ENCODE data around the gene GLRX3.

The GLRX3 gene

GRCh38 chr10:130137659-130138478 is 1.7 kb downstream of the GLRX3 start:
- Histone ChIP-seq H3K36me3 (ENCODE audit: control insufficient read depth in 5 of 5, insufficient read depth in 5 of 5, low read length in 5 of 5) (peaks cover 4 to 12% (median 5%) of the 10 kb centered on the region in 5 donors), H3K9me3 (ENCODE audit: control insufficient read depth in 5 of 5, low read length in 5 of 5) (no peaks in the 10 kb centered on the region), H3K27ac (ENCODE audit: low read depth, low read length) (peak overlapping the region; percentile 91), H3K4me1 (ENCODE audit: control insufficient read depth in 5 of 5, insufficient read depth in 5 of 5, low read length in 5 of 5) (peaks cover 2 to 33% (median 32%) of the 10 kb centered on the region in 5 donors), H3K27me3 (ENCODE audit: control insufficient read depth in 5 of 5, insufficient read depth in 4 of 5, low read length in 5 of 5) (no peaks in the 10 kb centered on the region), H3K4me3 (ENCODE audit: low read depth in 1 of 5, low read length in 5 of 5) (peak overlapping the region; percentile 81 to 92 (median 90)), H3K9ac (ENCODE audit: low read length in 5 of 5) (peak overlapping the region; percentile 73 to 96 (median 92))

- peaks cover 4 to 13% (median 5%) of the 10 kb centered on the region in 5 donors for H3K36me3 ChIP-seq (ENCODE audit: control insufficient read depth in 5 of 5, insufficient read depth in 5 of 5, low read length in 5 of 5)
- H3K4me3 ChIP-seq (ENCODE audit: low read depth in 1 of 5, low read length in 5 of 5): no peak overlapping the region
- no peak overlapping the region for H3K9ac ChIP-seq (ENCODE audit: low read length in 5 of 5)
- H3K27me3 ChIP-seq (ENCODE audit: control insufficient read depth in 5 of 5, insufficient read depth in 4 of 5, low read length in 5 of 5): no peaks in the 10 kb centered on the region
- no peak overlapping the region for H3K27ac ChIP-seq (ENCODE audit: low read depth, low read length)
- peaks cover 2 to 33% (median 32%) of the 10 kb centered on the region in 5 donors for H3K4me1 ChIP-seq (ENCODE audit: control insufficient read depth in 5 of 5, insufficient read depth in 5 of 5, low read length in 5 of 5)
- no peaks in the 10 kb centered on the region for H3K9me3 ChIP-seq (ENCODE audit: control insufficient read depth in 5 of 5, low read length in 5 of 5)
Measured at GRCh38 chr10:130138479-130138866, 2.3 kb downstream of the GLRX3 start.

- H3K4me3 ChIP-seq (ENCODE audit: low read depth in 1 of 5, low read length in 5 of 5): no peak overlapping the region
- no peaks in the 10 kb centered on the region for H3K9me3 ChIP-seq (ENCODE audit: control insufficient read depth in 5 of 5, low read length in 5 of 5)
- H3K9ac ChIP-seq (ENCODE audit: low read length in 5 of 5): no peak overlapping the region
- no peak overlapping the region for H3K27ac ChIP-seq (ENCODE audit: low read depth, low read length)
- H3K27me3 ChIP-seq (ENCODE audit: control insufficient read depth in 5 of 5, insufficient read depth in 4 of 5, low read length in 5 of 5): no peaks in the 10 kb centered on the region
- peaks cover 4 to 13% (median 5%) of the 10 kb centered on the region in 5 donors for H3K36me3 ChIP-seq (ENCODE audit: control insufficient read depth in 5 of 5, insufficient read depth in 5 of 5, low read length in 5 of 5)
- peaks cover 2 to 33% (median 31%) of the 10 kb centered on the region in 5 donors for H3K4me1 ChIP-seq (ENCODE audit: control insufficient read depth in 5 of 5, insufficient read depth in 5 of 5, low read length in 5 of 5)
Measured at GRCh38 chr10:130140425-130140824, 4.2 kb downstream of the GLRX3 start.

- H3K4me3 ChIP-seq (ENCODE audit: low read depth in 1 of 5, low read length in 5 of 5): no peak overlapping the region
- H3K9ac ChIP-seq (ENCODE audit: low read length in 5 of 5): no peak overlapping the region
- H3K27ac ChIP-seq (ENCODE audit: low read depth, low read length): no peak overlapping the region
- peaks cover 2 to 27% (median 25%) of the 10 kb centered on the region in 5 donors for H3K4me1 ChIP-seq (ENCODE audit: control insufficient read depth in 5 of 5, insufficient read depth in 5 of 5, low read length in 5 of 5)
- peaks cover 5 to 17% (median 7%) of the 10 kb centered on the region in 5 donors for H3K36me3 ChIP-seq (ENCODE audit: control insufficient read depth in 5 of 5, insufficient read depth in 5 of 5, low read length in 5 of 5)
- H3K27me3 ChIP-seq (ENCODE audit: control insufficient read depth in 5 of 5, insufficient read depth in 4 of 5, low read length in 5 of 5): no peaks in the 10 kb centered on the region
- no peaks in the 10 kb centered on the region for H3K9me3 ChIP-seq (ENCODE audit: control insufficient read depth in 5 of 5, low read length in 5 of 5)
Measured at GRCh38 chr10:130141038-130141437, 4.8 kb downstream of the GLRX3 start.

- H3K27me3 ChIP-seq (ENCODE audit: control insufficient read depth in 5 of 5, insufficient read depth in 4 of 5, low read length in 5 of 5): no peaks in the 10 kb centered on the region
- no peak overlapping the region for H3K9ac ChIP-seq (ENCODE audit: low read length in 5 of 5)
- peaks cover 2 to 27% (median 25%) of the 10 kb centered on the region in 5 donors for H3K4me1 ChIP-seq (ENCODE audit: control insufficient read depth in 5 of 5, insufficient read depth in 5 of 5, low read length in 5 of 5)
- peaks cover 9 to 21% (median 11%) of the 10 kb centered on the region in 5 donors for H3K36me3 ChIP-seq (ENCODE audit: control insufficient read depth in 5 of 5, insufficient read depth in 5 of 5, low read length in 5 of 5)
- H3K27ac ChIP-seq (ENCODE audit: low read depth, low read length): no peak overlapping the region
- H3K9me3 ChIP-seq (ENCODE audit: control insufficient read depth in 5 of 5, low read length in 5 of 5): no peaks in the 10 kb centered on the region
- no peak overlapping the region for H3K4me3 ChIP-seq (ENCODE audit: low read depth in 1 of 5, low read length in 5 of 5)
Measured at GRCh38 chr10:130141460-130141859, 5.3 kb downstream of the GLRX3 start.

GRCh38 chr10:130141878-130142277 is 5.7 kb downstream of the GLRX3 start:
- Histone ChIP-seq H3K36me3 (ENCODE audit: control insufficient read depth in 5 of 5, insufficient read depth in 5 of 5, low read length in 5 of 5) (peaks cover 11 to 25% (median 15%) of the 10 kb centered on the region in 5 donors), H3K9me3 (ENCODE audit: control insufficient read depth in 5 of 5, low read length in 5 of 5) (no peaks in the 10 kb centered on the region), H3K27ac (ENCODE audit: low read depth, low read length) (no peak overlapping the region), H3K4me1 (ENCODE audit: control insufficient read depth in 5 of 5, insufficient read depth in 5 of 5, low read length in 5 of 5) (peaks cover 2 to 26% (median 23%) of the 10 kb centered on the region in 5 donors), H3K9ac (ENCODE audit: low read length in 5 of 5) (peak overlapping the region in 1 of 5 donors; percentile 8), H3K27me3 (ENCODE audit: control insufficient read depth in 5 of 5, insufficient read depth in 4 of 5, low read length in 5 of 5) (no peaks in the 10 kb centered on the region), H3K4me3 (ENCODE audit: low read depth in 1 of 5, low read length in 5 of 5) (no peak overlapping the region)

- Histone ChIP-seq H3K27ac (ENCODE audit: low read depth, low read length) (no peak overlapping the region), H3K4me1 (ENCODE audit: control insufficient read depth in 5 of 5, insufficient read depth in 5 of 5, low read length in 5 of 5) (peaks cover 0 to 6% (median 3%) of the 10 kb centered on the region in 5 donors), H3K9me3 (ENCODE audit: control insufficient read depth in 5 of 5, low read length in 5 of 5) (no peaks in the 10 kb centered on the region), H3K4me3 (ENCODE audit: low read depth in 1 of 5, low read length in 5 of 5) (no peak overlapping the region), H3K27me3 (ENCODE audit: control insufficient read depth in 5 of 5, insufficient read depth in 4 of 5, low read length in 5 of 5) (no peaks in the 10 kb centered on the region), H3K36me3 (ENCODE audit: control insufficient read depth in 5 of 5, insufficient read depth in 5 of 5, low read length in 5 of 5) (peaks cover 17 to 37% (median 24%) of the 10 kb centered on the region in 5 donors), H3K9ac (ENCODE audit: low read length in 5 of 5) (no peak overlapping the region)
Measured at GRCh38 chr10:130146042-130146441, 9.9 kb downstream of the GLRX3 start.

GRCh38 chr10:130159192-130159794 is 23.1 kb downstream of the GLRX3 start:
- H3K27me3 ChIP-seq (ENCODE audit: control insufficient read depth in 5 of 5, insufficient read depth in 4 of 5, low read length in 5 of 5): no peaks in the 10 kb centered on the region
- H3K36me3 ChIP-seq (ENCODE audit: control insufficient read depth in 5 of 5, insufficient read depth in 5 of 5, low read length in 5 of 5): peaks cover 13 to 38% (median 26%) of the 10 kb centered on the region in 5 donors
- no peak overlapping the region for H3K27ac ChIP-seq (ENCODE audit: low read depth, low read length)
- no peaks in the 10 kb centered on the region for H3K4me1 ChIP-seq (ENCODE audit: control insufficient read depth in 5 of 5, insufficient read depth in 5 of 5, low read length in 5 of 5)
- no peak overlapping the region for H3K4me3 ChIP-seq (ENCODE audit: low read depth in 1 of 5, low read length in 5 of 5)
- H3K9ac ChIP-seq (ENCODE audit: low read length in 5 of 5): no peak overlapping the region
- H3K9me3 ChIP-seq (ENCODE audit: control insufficient read depth in 5 of 5, low read length in 5 of 5): no peaks in the 10 kb centered on the region

GRCh38 chr10:130160775-130161174 is 24.6 kb downstream of the GLRX3 start:
- Histone ChIP-seq H3K27me3 (ENCODE audit: control insufficient read depth in 5 of 5, insufficient read depth in 4 of 5, low read length in 5 of 5) (no peaks in the 10 kb centered on the region), H3K9me3 (ENCODE audit: control insufficient read depth in 5 of 5, low read length in 5 of 5) (no peaks in the 10 kb centered on the region), H3K9ac (ENCODE audit: low read length in 5 of 5) (no peak overlapping the region), H3K4me1 (ENCODE audit: control insufficient read depth in 5 of 5, insufficient read depth in 5 of 5, low read length in 5 of 5) (peaks cover 0 to 3% (median 0%) of the 10 kb centered on the region in 5 donors), H3K36me3 (ENCODE audit: control insufficient read depth in 5 of 5, insufficient read depth in 5 of 5, low read length in 5 of 5) (peaks cover 20 to 38% (median 26%) of the 10 kb centered on the region in 5 donors), H3K4me3 (ENCODE audit: low read depth in 1 of 5, low read length in 5 of 5) (no peak overlapping the region), H3K27ac (ENCODE audit: low read depth, low read length) (no peak overlapping the region)

GRCh38 chr10:130161331-130161730 is 25.1 kb downstream of the GLRX3 start:
- peaks cover 0 to 3% (median 0%) of the 10 kb centered on the region in 5 donors for H3K4me1 ChIP-seq (ENCODE audit: control insufficient read depth in 5 of 5, insufficient read depth in 5 of 5, low read length in 5 of 5)
- no peak overlapping the region for H3K27ac ChIP-seq (ENCODE audit: low read depth, low read length)
- H3K9me3 ChIP-seq (ENCODE audit: control insufficient read depth in 5 of 5, low read length in 5 of 5): no peaks in the 10 kb centered on the region
- H3K4me3 ChIP-seq (ENCODE audit: low read depth in 1 of 5, low read length in 5 of 5): no peak overlapping the region
- H3K27me3 ChIP-seq (ENCODE audit: control insufficient read depth in 5 of 5, insufficient read depth in 4 of 5, low read length in 5 of 5): no peaks in the 10 kb centered on the region
- H3K9ac ChIP-seq (ENCODE audit: low read length in 5 of 5): no peak overlapping the region
- peaks cover 24 to 38% (median 26%) of the 10 kb centered on the region in 5 donors for H3K36me3 ChIP-seq (ENCODE audit: control insufficient read depth in 5 of 5, insufficient read depth in 5 of 5, low read length in 5 of 5)

Data from subcutaneous abdominal adipose tissue (tissue), 5 donors.